ENCODE measurements around the gene FICD.

DNA sequence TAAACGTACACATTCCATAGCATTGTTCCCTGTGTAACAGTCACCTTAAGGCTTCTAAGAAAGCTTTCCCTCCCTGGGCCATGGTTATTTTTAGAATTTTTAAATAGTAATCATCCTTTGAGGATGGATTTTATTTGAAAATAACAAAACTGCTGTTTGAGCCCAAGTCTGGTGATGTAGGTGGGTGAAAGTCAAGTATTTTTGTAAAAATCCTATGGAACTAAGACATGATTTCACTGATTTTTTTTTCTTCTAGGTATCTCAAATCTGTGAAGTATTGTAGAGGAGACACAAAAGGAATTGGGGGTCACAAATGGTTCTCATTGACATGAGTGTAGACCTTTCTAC lies 48.7 kb downstream of the FICD start:
- TF ChIP-seq CTCF (IDR thresholded peaks at IDR 0.05) = no peak
- no peak for TF ChIP-seq POLR2A (IDR thresholded peaks at IDR 0.05)
- TF ChIP-seq EP300 (IDR thresholded peaks at IDR 0.05) = no peak
